GM12872 (cell line): ENCODE data around the gene KIF21B.

ENCODE experiments used
- TF ChIP-seq, protein P1 (sequence below): IDR thresholded peaks from 3 replicates; pipeline ENCODE4 v1.5.1; 2011; ENCODE audit warnings: low read depth, mild to moderate bottlenecking, low read length, moderate library complexity; ENCODE audit not compliant: insufficient read depth

Gene KIF21B

GRCh38 chr1:200990114-200990513 is 33.4 kb downstream of the KIF21B start:
- TF ChIP-seq, protein P1, sequence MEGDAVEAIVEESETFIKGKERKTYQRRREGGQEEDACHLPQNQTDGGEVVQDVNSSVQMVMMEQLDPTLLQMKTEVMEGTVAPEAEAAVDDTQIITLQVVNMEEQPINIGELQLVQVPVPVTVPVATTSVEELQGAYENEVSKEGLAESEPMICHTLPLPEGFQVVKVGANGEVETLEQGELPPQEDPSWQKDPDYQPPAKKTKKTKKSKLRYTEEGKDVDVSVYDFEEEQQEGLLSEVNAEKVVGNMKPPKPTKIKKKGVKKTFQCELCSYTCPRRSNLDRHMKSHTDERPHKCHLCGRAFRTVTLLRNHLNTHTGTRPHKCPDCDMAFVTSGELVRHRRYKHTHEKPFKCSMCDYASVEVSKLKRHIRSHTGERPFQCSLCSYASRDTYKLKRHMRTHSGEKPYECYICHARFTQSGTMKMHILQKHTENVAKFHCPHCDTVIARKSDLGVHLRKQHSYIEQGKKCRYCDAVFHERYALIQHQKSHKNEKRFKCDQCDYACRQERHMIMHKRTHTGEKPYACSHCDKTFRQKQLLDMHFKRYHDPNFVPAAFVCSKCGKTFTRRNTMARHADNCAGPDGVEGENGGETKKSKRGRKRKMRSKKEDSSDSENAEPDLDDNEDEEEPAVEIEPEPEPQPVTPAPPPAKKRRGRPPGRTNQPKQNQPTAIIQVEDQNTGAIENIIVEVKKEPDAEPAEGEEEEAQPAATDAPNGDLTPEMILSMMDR = no peak

DNA sequence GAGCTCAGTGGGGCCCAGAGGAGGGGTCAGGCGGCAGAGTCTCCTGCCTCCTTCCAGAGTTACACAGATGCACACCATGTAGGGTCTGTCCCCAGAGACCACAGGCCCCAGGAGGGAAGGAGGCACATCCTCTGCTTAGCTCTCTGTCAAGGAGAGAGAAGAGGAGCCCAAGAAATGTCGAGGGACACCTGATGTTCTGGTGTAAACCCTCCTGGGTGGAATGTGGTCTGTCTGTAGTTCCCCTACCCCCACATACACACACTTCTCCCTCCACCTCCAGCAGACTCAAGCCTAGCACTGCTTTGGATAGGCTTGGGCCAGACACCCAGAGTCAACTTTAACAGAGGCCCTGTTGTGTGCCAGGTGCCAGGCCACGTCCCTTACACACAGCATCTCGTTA is 34.2 kb downstream of the KIF21B start:
- TF ChIP-seq, protein P1 = no peak

DNA sequence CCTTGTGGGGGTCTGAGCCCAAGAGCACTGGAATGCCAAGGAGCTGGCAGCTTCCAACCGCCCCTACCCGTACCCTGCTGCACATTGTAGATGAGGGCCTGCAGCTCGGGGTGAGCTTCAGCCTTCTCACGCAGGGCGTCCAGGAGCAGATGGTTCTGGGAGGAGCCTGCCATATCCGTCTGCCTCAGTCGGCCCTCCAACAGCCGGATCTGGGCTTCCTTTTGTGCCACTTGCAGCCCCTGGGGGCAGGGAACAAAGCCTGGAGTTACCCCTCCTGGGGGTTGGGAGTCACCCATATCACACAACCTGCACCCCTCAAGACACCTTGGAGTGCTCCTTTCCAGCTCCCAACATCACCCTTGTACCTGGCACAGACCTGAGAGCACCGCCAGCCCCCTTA is 34.8 kb downstream of the KIF21B start:
- TF ChIP-seq, protein P1 = no peak

DNA sequence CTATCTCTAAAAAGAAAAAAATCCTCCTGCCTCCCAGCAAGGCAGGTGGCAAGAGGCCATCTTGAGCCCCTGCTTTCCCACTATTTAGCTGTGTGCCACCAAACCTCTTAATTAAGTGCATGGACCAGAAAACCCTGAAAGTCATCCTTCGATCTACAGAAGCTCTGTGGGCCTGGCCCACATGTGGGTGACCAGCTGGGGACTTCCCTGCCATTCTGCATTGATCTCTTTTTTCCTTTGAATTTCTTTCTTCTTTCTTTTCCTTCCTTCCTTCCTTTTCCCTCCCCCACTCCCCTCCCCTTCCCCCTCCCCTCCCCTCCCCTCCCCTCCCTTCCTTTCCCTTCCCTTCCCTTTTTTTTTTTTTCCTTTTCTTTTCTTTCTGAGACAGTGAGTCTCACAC is 38.0 kb downstream of the KIF21B start:
- TF ChIP-seq, protein P1 = no peak

GRCh38 chr1:200983035-200983561 is 40.4 kb downstream of the KIF21B start:
- TF ChIP-seq, protein P1 = no peak

- TF ChIP-seq, protein P1 = no peak
These were observed 41.2 kb downstream of the KIF21B start for GRCh38 chr1:200982071-200982945.

- TF ChIP-seq, protein P1 = no peak
These were observed 42.2 kb downstream of the KIF21B start for GRCh38 chr1:200981278-200981677.
